Panc1 (cell line): ENCODE results near the gene LRRK1.

Source experiments
- CTCF ChIP-seq: fragments of 450-650 bp; IDR thresholded peaks from 2 replicates; pipeline ENCODE4 v1.5.1; 2017; ENCODE audit warnings: mild to moderate bottlenecking
- REST ChIP-seq, 2 experiments: IDR thresholded peaks; 2 replicates each; pipeline ENCODE4 v1.6.1; 2011 to 2012; ENCODE audit warnings: low read depth in 2 of 2, control low read depth in 1 of 2, low read length in 1 of 2, mild to moderate bottlenecking in 1 of 2, moderate library complexity in 1 of 2; ENCODE audit not compliant: insufficient read depth in 1 of 2

GRCh38 chr15:101054991-101055390 lies 135.8 kb downstream of the LRRK1 start:
- TF ChIP-seq CTCF, result no peak
- TF ChIP-seq REST (IDR thresholded peaks at IDR 0.05; ENCODE audit: insufficient read depth in 1 of 2, low read depth in 2 of 2, low read length in 1 of 2), result no peak
